Activated T-cell treated with anti-CD3 and anti-CD28 coated beads, Interleukin-2, amount 50 U/mL, for 4 hours (primary cell): Measurements from ENCODE around the gene PRKG1. TPM values are rescaled to one million over a fixed set of nuclear protein-coding genes. Genes with fewer than 3 reads are reported as not detected.
A peak's percentile ranks its signal among the peaks of the same experiment; 100 is the strongest.
"Not testable (repeated sequence)": the region's sequence is repeated elsewhere in the genome, so short reads cannot be mapped to it uniquely, and the experiment has no call there.

Experiments used
- ATAC-seq, 2 donors: fragments of 200-7000 bp; cut with Tn5 transposase; one replicate each; pipeline ENCODE4 v1.10.0; 2021
- DNase-seq: peaks from one replicate; pipeline ENCODE4 v3.0.0-alpha.2; 2020
- H3K27me3 Mint-ChIP-seq: one replicate; pipeline ENCODE4 v1.8.0; 2021; ENCODE audit warnings: low read depth, mixed read lengths
- H3K36me3 Mint-ChIP-seq: one replicate; pipeline ENCODE4 v1.8.0; 2022; ENCODE audit warnings: mixed read lengths; ENCODE audit not compliant: insufficient read depth
- H3K4me1 Mint-ChIP-seq: one replicate; pipeline ENCODE4 v1.8.0; 2021; ENCODE audit warnings: low read depth, mixed read lengths
- H3K4me3 Mint-ChIP-seq: one replicate; pipeline ENCODE4 v1.8.0; 2021; ENCODE audit warnings: mild to moderate bottlenecking, moderate library complexity, mixed read lengths
- H3K9me3 Mint-ChIP-seq: one replicate; pipeline ENCODE4 v1.8.0; 2021; ENCODE audit warnings: mixed read lengths
- total RNA-seq, 3 donors: library from RNA; stranded (reverse); gene quantifications; one replicate each; pipeline ENCODE4 v1.2.1, GENCODE V29; 2021

PRKG1 gene
- total RNA-seq, 3 donors from 2014 or later, result 0.08 TPM; not detected in 2

GRCh38 chr10:51743146-51743545 lies 668.9 kb downstream of the PRKG1 start:
- Mint-ChIP-seq H3K36me3 (no peaks in the 10 kb centered on the region), H3K9me3 (no peaks in the 10 kb centered on the region), H3K27me3 (no peaks in the 10 kb centered on the region), H3K4me1 (no peaks in the 10 kb centered on the region), H3K4me3 (no peak overlapping the region)
- ATAC-seq (no peak), DNase-seq (no peak)

DNA sequence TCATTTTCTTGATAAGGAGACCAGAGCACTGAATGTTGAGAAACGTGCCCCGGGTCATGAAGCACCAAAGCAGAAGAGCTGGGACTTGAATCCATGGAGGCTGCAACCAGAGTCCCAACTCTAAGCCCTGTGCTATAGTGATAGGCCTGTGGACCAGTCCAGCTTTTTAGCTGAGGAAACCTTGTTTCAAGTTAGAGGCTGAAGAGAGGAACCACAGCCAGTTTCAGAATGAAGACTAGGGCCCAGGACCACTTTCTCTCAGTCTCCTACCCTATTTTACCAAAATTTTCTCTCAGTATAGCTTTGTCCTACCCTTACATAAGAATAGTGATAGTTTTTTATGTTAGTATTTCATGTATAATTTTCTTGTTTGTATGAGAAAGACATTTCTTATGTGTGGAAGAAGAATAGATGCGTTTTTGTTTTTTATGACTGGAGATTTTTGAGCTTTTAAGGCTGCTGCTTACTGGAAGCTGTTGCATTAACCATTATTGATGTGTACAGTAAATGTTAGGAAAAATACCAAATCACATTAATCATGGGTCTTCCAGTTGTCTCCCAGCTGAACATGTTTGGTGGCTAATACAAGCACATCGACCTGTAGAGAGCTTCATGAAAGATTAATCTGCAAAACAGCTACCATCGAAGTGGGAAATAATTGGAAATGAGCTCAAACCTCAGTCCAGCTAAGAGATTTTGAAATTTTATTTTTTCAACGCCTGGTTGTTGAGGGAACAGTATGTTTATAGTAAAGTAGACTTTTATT lies 670.1 kb downstream of the PRKG1 start:
- Mint-ChIP-seq H3K9me3 (no peaks in the 10 kb centered on the region), H3K36me3 (no peaks in the 10 kb centered on the region), H3K4me3 (no peak overlapping the region), H3K27me3 (no peaks in the 10 kb centered on the region), H3K4me1 (no peaks in the 10 kb centered on the region)
- peak in 1 of 2 donors; percentile 14 for ATAC-seq
- DNase-seq, result no peak

DNA sequence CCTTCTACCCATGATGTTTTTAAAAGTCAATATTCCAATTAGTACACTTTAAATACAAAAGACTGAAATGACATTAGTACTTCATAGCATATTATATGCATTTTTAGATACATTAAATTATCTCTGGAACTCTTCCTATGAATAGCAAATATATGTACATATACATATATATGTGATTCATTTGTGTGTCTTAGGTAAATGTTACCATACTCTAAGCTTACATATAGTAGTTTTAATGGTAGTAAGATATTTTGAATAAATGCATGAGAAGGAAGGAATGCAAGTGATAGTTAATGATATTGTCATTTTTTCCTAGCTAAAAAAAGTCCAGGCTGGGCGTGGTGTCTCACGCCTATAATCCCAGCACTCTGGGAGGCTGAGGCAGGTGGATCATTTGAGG lies 671.1 kb downstream of the PRKG1 start:
- DNase-seq, result no peak
- no peaks in the 10 kb centered on the region for H3K27me3 Mint-ChIP-seq
- H3K4me1 Mint-ChIP-seq, result no peaks in the 10 kb centered on the region
- no peaks in the 10 kb centered on the region for H3K36me3 Mint-ChIP-seq
- H3K9me3 Mint-ChIP-seq, result no peaks in the 10 kb centered on the region
- ATAC-seq, result no peak
- no peak overlapping the region for H3K4me3 Mint-ChIP-seq

DNA sequence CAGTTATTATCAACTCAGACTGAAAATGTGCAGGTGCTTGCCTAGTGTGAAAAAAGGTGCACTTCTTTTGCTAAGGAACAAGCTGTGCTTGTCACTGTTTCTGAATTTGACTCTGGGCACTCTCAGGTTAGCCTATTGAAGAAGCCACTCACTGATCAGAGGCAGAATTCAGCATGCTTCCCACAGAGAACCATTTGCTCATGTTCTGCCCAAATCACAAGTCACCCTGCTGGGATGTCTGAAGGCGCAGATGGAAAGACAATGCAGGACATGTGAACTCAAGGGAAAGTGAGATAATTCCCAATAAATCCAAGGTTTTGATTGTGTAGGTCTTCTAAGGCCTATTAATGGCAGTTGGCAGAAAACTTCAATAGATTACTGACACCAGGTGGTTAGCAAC lies 672.9 kb downstream of the PRKG1 start:
- Mint-ChIP-seq H3K4me3 (no peak overlapping the region), H3K36me3 (no peaks in the 10 kb centered on the region), H3K27me3 (no peaks in the 10 kb centered on the region), H3K9me3 (no peaks in the 10 kb centered on the region), H3K4me1 (no peaks in the 10 kb centered on the region)
- ATAC-seq, result no peak
- no peak for DNase-seq

- Mint-ChIP-seq H3K4me1 (no peaks in the 10 kb centered on the region), H3K4me3 (no peak overlapping the region), H3K9me3 (no peaks in the 10 kb centered on the region), H3K27me3 (no peaks in the 10 kb centered on the region), H3K36me3 (no peaks in the 10 kb centered on the region)
- ATAC-seq (no peak), DNase-seq (no peak)
Observed at GRCh38 chr10:51748959-51749358, 674.7 kb downstream of the PRKG1 start.

GRCh38 chr10:51758366-51758765 lies 684.1 kb downstream of the PRKG1 start:
- Mint-ChIP-seq H3K4me3 (no peak overlapping the region), H3K9me3 (no peaks in the 10 kb centered on the region), H3K27me3 (no peaks in the 10 kb centered on the region), H3K4me1 (no peaks in the 10 kb centered on the region), H3K36me3 (no peaks in the 10 kb centered on the region)
- DNase-seq, result no peak
- no peak for ATAC-seq

DNA sequence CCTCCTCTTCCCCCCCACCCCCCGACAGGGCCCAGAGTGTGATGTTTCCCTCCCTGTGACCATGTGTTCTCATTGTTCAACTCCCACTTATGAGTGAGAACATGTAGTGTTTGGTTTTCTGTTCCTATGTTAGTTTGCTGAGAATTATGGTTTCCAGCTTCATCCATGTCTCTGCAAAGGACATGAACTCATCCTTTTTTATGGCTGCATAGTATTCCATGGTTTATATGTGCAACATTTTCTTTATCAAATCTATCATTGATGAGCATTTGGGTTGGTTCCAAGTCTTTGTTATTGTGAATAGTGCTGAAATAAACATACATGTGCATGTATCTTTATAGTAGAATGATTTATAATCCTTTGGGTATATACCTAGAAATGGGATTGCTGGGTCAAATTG lies 684.6 kb downstream of the PRKG1 start:
- DNase-seq, H3K9me3 Mint-ChIP-seq, H3K27me3 Mint-ChIP-seq, ATAC-seq, H3K36me3 Mint-ChIP-seq, H3K4me3 Mint-ChIP-seq, H3K4me1 Mint-ChIP-seq: not testable (repeated sequence)

DNA sequence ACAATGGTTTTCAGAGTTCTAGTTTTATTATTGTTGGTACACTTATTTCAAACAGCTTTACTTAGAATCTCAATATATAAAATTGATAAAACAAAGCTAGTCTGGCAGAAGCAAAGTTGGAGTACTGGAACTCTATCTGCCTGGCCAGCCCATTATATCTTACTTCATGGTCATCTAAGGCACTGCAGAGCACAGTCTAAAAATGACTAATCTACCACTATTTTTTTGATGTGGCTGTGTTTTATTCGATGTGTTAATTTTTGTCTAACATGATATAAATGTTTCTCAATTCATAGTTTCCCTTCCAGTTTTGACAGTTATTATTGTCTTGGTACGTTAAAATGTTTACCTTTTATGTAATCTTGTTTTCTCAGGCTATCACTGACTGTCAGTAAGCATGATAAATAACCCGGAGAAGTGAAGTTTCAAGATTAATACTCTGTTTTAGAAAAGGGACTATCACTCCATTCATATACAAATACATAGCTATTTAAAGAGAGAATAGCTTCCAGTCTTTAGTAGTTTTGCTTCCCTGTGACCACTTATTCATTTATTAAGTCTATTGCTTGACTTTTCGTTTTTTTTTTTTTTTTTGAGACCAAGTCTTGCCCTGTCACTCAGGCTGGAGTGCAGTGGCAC lies 685.7 kb downstream of the PRKG1 start:
- ATAC-seq (no peak), DNase-seq (no peak)
- H3K9me3 Mint-ChIP-seq, result no peaks in the 10 kb centered on the region
- no peaks in the 10 kb centered on the region for H3K36me3 Mint-ChIP-seq
- no peak overlapping the region for H3K4me3 Mint-ChIP-seq
- H3K27me3 Mint-ChIP-seq, result no peaks in the 10 kb centered on the region
- H3K4me1 Mint-ChIP-seq, result no peaks in the 10 kb centered on the region

GRCh38 chr10:51760864-51761640 lies 686.8 kb downstream of the PRKG1 start:
- H3K9me3 Mint-ChIP-seq, result no peaks in the 10 kb centered on the region
- no peaks in the 10 kb centered on the region for H3K27me3 Mint-ChIP-seq
- ATAC-seq, result no peak
- H3K4me1 Mint-ChIP-seq, result no peaks in the 10 kb centered on the region
- DNase-seq, result no peak
- no peaks in the 10 kb centered on the region for H3K36me3 Mint-ChIP-seq
- H3K4me3 Mint-ChIP-seq, result no peak overlapping the region

GRCh38 chr10:51763746-51764145 lies 689.5 kb downstream of the PRKG1 start:
- Mint-ChIP-seq H3K27me3 (no peaks in the 10 kb centered on the region), H3K9me3 (peaks cover 11% of the 10 kb centered on the region), H3K36me3 (no peaks in the 10 kb centered on the region), H3K4me1 (no peaks in the 10 kb centered on the region), H3K4me3 (no peak overlapping the region)
- ATAC-seq, result no peak
- DNase-seq, result no peak

DNA sequence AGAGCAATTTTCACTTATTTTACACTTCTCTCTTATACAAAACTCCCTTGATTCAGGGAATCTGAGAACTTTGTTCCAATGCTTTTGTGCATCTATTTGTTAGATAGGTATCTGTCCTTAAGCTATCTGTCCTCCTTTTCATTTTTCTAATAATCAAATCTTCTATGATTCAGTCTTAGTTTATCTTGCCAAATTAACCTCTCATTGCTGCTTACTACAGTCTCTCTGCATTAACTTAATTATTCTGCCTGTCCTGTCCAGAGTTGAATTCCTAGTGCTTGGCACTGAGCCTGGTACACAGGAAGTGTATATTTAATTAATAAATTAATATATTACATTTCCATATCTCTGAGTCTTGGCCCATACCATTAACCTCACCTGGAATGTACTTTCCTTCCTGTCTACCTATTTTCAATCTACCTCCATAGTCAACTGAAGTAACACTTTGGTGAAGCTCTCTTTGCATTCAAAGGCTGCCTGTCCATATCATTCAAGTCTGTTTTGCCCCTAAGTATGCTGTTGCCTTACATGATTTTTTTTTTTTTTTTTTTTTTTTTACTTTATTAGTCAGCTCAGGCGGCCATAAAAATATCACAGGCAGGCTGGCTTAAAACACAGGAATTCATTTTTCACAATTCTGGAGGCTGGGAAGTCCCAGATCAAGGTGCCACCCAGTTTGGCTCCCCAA lies 691.1 kb downstream of the PRKG1 start:
- H3K4me1 Mint-ChIP-seq, result no peaks in the 10 kb centered on the region
- H3K4me3 Mint-ChIP-seq, result no peak overlapping the region
- H3K27me3 Mint-ChIP-seq, result no peaks in the 10 kb centered on the region
- no peak for DNase-seq
- ATAC-seq, result no peak
- H3K36me3 Mint-ChIP-seq, result no peaks in the 10 kb centered on the region
- H3K9me3 Mint-ChIP-seq, result peaks cover 11% of the 10 kb centered on the region

- Mint-ChIP-seq H3K4me3 (no peak overlapping the region), H3K4me1 (no peaks in the 10 kb centered on the region), H3K27me3 (no peaks in the 10 kb centered on the region), H3K9me3 (peaks cover 11% of the 10 kb centered on the region), H3K36me3 (no peaks in the 10 kb centered on the region)
- DNase-seq, result no peak
- ATAC-seq, result no peak
Observed at GRCh38 chr10:51766423-51767102, 692.3 kb downstream of the PRKG1 start.

DNA sequence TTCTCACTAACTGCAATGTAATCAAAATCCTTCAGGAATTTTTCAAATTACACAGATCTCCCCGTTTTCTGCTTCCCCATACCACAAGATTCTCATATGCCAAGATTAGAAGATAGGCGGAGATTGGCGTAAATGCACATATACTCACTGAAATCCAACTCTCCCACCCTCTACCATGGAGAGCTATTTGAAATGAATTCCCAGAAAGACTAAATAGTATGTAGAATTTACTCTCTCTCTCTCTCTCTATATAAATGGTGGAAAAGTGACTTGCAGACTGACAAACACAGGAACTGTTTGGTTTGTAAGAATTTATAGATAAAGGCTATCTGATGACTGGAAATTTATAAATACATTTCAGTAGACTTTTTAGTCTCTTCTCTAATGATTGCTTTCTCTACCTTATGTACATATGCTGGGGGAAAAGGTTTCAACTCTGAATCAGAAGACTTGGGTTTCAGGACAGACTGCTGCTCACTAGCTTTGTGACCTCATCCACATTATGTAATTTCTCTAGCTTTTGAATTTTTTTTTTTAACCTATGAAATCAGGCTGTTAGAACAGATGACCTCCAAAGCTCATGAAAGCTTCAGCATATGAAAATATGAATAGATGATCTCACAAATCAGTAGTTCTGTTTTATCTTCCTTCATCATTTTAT lies 692.9 kb downstream of the PRKG1 start:
- no peaks in the 10 kb centered on the region for H3K4me1 Mint-ChIP-seq
- H3K36me3 Mint-ChIP-seq, result no peaks in the 10 kb centered on the region
- H3K27me3 Mint-ChIP-seq, result no peaks in the 10 kb centered on the region
- H3K4me3 Mint-ChIP-seq, result no peak overlapping the region
- no peak for ATAC-seq
- no peak for DNase-seq
- H3K9me3 Mint-ChIP-seq, result peaks cover 11% of the 10 kb centered on the region
